ENCODE measurements around the gene PNP. TPM values are rescaled to one million over a fixed set of nuclear protein-coding genes. Genes with fewer than 3 reads are reported as not detected.
"Not testable (repeated sequence)": the region's sequence is repeated elsewhere in the genome, so short reads cannot be mapped to it uniquely, and the experiment has no call there.

PNP gene
- total RNA-seq, 1 donor: 32.4 TPM

DNA sequence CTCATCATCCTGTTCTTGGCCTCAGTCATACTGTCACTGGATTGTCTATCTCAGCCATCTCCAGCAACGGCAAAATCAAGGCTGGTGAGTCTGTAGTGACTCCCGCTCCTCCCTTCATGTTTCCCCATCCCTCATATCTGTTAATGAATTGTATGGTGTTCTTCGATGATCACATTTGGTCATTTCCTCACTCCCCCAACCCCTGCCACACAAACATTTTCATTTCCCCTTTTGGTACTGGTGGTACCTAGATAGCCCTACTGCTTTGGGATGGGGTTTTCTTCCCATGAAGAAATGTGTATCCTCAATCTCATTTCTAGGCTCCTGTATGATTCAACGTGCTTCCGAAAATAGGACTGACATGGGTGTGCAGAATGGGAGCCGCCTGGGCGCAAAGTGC is 30.5 kb upstream of the PNP start:
- no peak overlapping the region for H3K4me3 ChIP-seq (ENCODE audit: low read depth, low read length)
- no peak for DNase-seq (ENCODE audit: low read depth)

GRCh38 chr14:20440465-20440864 is 28.7 kb upstream of the PNP start:
- DNase-seq (ENCODE audit: low read depth): no peak

More for the DNA sequence above, 30.5 kb upstream of the PNP start:
- TF ChIP-seq, protein P1, sequence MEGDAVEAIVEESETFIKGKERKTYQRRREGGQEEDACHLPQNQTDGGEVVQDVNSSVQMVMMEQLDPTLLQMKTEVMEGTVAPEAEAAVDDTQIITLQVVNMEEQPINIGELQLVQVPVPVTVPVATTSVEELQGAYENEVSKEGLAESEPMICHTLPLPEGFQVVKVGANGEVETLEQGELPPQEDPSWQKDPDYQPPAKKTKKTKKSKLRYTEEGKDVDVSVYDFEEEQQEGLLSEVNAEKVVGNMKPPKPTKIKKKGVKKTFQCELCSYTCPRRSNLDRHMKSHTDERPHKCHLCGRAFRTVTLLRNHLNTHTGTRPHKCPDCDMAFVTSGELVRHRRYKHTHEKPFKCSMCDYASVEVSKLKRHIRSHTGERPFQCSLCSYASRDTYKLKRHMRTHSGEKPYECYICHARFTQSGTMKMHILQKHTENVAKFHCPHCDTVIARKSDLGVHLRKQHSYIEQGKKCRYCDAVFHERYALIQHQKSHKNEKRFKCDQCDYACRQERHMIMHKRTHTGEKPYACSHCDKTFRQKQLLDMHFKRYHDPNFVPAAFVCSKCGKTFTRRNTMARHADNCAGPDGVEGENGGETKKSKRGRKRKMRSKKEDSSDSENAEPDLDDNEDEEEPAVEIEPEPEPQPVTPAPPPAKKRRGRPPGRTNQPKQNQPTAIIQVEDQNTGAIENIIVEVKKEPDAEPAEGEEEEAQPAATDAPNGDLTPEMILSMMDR (IDR thresholded peaks at IDR 0.05; ENCODE audit: insufficient read depth, low read depth, low read length): no peak

GRCh38 chr14:20440882-20441281 is 28.3 kb upstream of the PNP start:
- no peak overlapping the region for H3K4me3 ChIP-seq (ENCODE audit: low read depth, low read length)
- TF ChIP-seq, protein P1 (IDR thresholded peaks at IDR 0.05; ENCODE audit: insufficient read depth, low read depth, low read length): no peak

More at GRCh38 chr14:20440465-20440864, 28.7 kb upstream of the PNP start:
- TF ChIP-seq, protein P1 (IDR thresholded peaks at IDR 0.05; ENCODE audit: insufficient read depth, low read depth, low read length): no peak
- no peak overlapping the region for H3K4me3 ChIP-seq (ENCODE audit: low read depth, low read length)

DNA sequence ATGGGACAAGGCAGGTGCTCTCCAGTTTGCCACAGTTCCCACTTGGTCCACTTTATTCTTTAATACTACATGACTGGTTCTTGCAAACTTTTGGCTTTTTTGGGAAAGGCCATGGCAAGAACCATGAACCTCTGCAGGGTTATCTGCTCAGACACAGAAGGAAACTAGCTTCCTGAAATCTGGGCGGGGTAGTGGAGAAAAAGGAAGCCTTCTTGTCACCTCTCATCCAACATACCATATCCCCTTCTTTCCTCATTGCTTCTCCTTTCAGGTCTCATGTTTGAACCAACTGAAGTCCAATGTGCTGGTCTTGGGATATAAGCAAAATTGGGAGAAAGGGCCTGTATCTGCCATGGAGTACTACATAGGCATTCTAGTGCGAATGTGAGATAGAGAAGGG is 27.7 kb upstream of the PNP start:
- H3K4me3 ChIP-seq (ENCODE audit: low read depth, low read length): no peak overlapping the region
- TF ChIP-seq, protein P1 (IDR thresholded peaks at IDR 0.05; ENCODE audit: insufficient read depth, low read depth, low read length): no peak
- no peak for DNase-seq (ENCODE audit: low read depth)

More at GRCh38 chr14:20440882-20441281, 28.3 kb upstream of the PNP start:
- DNase-seq (ENCODE audit: low read depth): no peak

DNA sequence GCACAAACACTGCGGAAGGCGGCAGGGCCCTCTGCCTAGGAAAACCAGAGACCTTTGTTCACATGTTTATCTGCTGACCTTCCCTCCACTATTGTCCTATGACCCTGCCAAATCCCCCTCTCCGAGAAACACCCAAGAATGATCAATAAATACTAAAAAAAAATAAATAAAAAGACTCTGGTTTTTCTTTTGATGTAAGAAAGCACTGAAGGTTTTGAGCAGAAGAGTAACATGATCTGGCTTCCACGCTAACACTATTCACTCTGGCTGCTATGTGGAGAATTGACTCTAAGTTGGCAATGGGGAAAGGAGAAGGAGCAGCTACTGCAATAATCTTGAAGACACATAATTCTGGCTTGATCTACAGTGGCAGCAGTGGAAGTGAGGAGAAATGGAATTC is 25.6 kb upstream of the PNP start:
- not testable (repeated sequence) for DNase-seq (ENCODE audit: low read depth)

DNA sequence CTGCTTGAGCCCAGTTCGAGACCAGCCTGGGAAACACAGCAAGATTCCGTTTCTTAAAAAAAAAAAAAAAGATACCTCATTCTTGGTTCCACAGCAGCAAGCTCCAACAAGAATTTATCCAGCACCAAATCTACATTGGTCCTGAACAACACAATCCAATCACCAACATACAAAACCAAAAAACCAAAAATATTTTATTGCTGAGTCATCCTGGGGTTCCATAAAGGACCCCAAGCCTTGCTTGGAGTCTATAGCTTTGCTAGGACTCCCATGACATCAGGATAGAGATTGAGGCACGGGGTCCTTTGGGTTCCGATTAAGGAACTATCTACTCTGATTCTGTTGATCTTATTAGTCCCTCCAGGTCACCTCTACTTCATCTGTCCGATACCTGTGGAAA is 22.3 kb upstream of the PNP start:
- TF ChIP-seq, protein P1 (IDR thresholded peaks at IDR 0.05; ENCODE audit: insufficient read depth, low read depth, low read length): no peak
- DNase-seq (ENCODE audit: low read depth): no peak

More for the DNA sequence above, 25.6 kb upstream of the PNP start:
- H3K4me3 ChIP-seq (ENCODE audit: low read depth, low read length): not testable (repeated sequence)

DNA sequence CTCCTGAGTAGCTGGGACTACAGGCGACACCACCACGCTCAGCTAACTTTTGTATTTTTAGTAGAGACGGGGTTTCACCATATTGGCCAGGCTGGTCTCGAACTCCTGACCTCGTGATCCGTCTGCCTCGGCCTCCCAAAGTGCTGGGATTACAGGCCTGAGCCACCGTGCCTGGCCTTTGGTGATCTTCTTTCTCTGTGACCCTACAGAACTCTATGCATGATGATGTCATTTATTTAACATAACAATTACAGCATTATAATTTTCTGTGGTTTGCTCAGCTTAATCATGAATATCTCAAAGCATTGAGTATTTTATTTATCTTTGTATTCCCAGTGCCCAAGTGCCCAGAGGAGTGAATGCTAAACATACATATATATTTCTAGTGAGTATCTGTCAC is 16.4 kb upstream of the PNP start:
- not testable (repeated sequence) for H3K4me3 ChIP-seq (ENCODE audit: low read depth, low read length)

More for the DNA sequence above, 22.3 kb upstream of the PNP start:
- H3K4me3 ChIP-seq (ENCODE audit: low read depth, low read length): no peak overlapping the region

GRCh38 chr14:20454516-20455354 is 14.5 kb upstream of the PNP start, which contains the start of the genes APEX1 and OSGEP:
Gene APEX1, plus strand, starts transcription at chr14:20455226. Its CDS starts 420 bp downstream, at chr14:20455646.
Gene OSGEP, minus strand, starts transcription at chr14:20454812. Its CDS starts 129 bp downstream, at chr14:20454683.
- H3K4me3 ChIP-seq (ENCODE audit: low read depth, low read length): peak within 1 kb of the TSS; percentile 92
- peak; percentile 98 for DNase-seq (ENCODE audit: low read depth)
- TF ChIP-seq, protein P1 (IDR thresholded peaks at IDR 0.05; ENCODE audit: insufficient read depth, low read depth, low read length): no peak

More for the DNA sequence above, 16.4 kb upstream of the PNP start:
- DNase-seq (ENCODE audit: low read depth): not testable (repeated sequence)
